H9 (cell line): ENCODE data around the gene EDNRB. TPM values are rescaled to one million over a fixed set of nuclear protein-coding genes. Genes with fewer than 3 reads are reported as not detected.

Experiments used
- DNase-seq: peaks from one replicate; pipeline ENCODE4 v3.0.0-alpha.2; 2017
- H2AFZ ChIP-seq: one replicate; pipeline ENCODE4 v1.6.1; 2013; ENCODE audit warnings: mild to moderate bottlenecking, low read length, control low read depth, moderate library complexity
- H2AK5ac ChIP-seq: 2 replicates; pipeline ENCODE4 v1.6.1; 2013; ENCODE audit warnings: low read length, control low read depth, mixed read lengths; ENCODE audit not compliant: insufficient read length
- H2BK120ac ChIP-seq: one replicate; pipeline ENCODE4 v1.6.1; 2013; ENCODE audit warnings: low read depth, mild to moderate bottlenecking, low read length, control low read depth, inconsistent platforms; ENCODE audit not compliant: poor library complexity, severe bottlenecking
- H2BK12ac ChIP-seq: 2 replicates; pipeline ENCODE4 v1.6.1; 2013; ENCODE audit warnings: low read length, control low read depth, mixed read lengths, low read depth; ENCODE audit not compliant: insufficient read length
- H2BK15ac ChIP-seq: 2 replicates; pipeline ENCODE4 v1.6.1; 2013; ENCODE audit warnings: low read depth, low read length, control low read depth
- H2BK20ac ChIP-seq: one replicate; pipeline ENCODE4 v1.6.1; 2013; ENCODE audit warnings: low read depth, mild to moderate bottlenecking, low read length, control low read depth, inconsistent platforms; ENCODE audit not compliant: poor library complexity, severe bottlenecking
- H2BK5ac ChIP-seq: 2 replicates; pipeline ENCODE4 v1.6.1; 2013; ENCODE audit warnings: low read length, control low read depth, mixed read lengths; ENCODE audit not compliant: insufficient read length
- H3K14ac ChIP-seq: 2 replicates; pipeline ENCODE4 v1.6.1; 2013; ENCODE audit warnings: low read length, control low read depth; ENCODE audit not compliant: insufficient read depth
- H3K18ac ChIP-seq: 2 replicates; pipeline ENCODE4 v1.6.1; 2013; ENCODE audit warnings: low read depth, mild to moderate bottlenecking, mixed read lengths, low read length, control low read depth; ENCODE audit not compliant: insufficient read length
- H3K23ac ChIP-seq: 2 replicates; pipeline ENCODE4 v1.6.1; 2013; ENCODE audit warnings: low read length, control low read depth, mixed read lengths, low read depth; ENCODE audit not compliant: insufficient read length
- H3K23me2 ChIP-seq: 2 replicates; pipeline ENCODE4 v1.6.1; 2013; ENCODE audit warnings: low read depth, mild to moderate bottlenecking, mixed read lengths, low read length, control low read depth; ENCODE audit not compliant: insufficient read length, poor library complexity, severe bottlenecking
- H3K27ac ChIP-seq: 2 replicates; pipeline ENCODE4 v1.5.1; 2013; ENCODE audit warnings: low read length, control low read depth, mixed read lengths, low read depth; ENCODE audit not compliant: insufficient read length
- H3K27me3 ChIP-seq: 2 replicates; pipeline ENCODE4 v1.6.1; 2013; ENCODE audit warnings: low read length, control low read depth, inconsistent platforms; ENCODE audit not compliant: insufficient read depth
- H3K4ac ChIP-seq: 2 replicates; pipeline ENCODE4 v1.6.1; 2013; ENCODE audit warnings: low read depth, mild to moderate bottlenecking, control low read depth, inconsistent platforms, low read length, moderate library complexity
- H3K4me1 ChIP-seq: 2 replicates; pipeline ENCODE4 v1.6.1; 2013; ENCODE audit warnings: low read length, control low read depth, inconsistent platforms; ENCODE audit not compliant: insufficient read depth
- H3K4me2 ChIP-seq: 2 replicates; pipeline ENCODE4 v1.6.1; 2013; ENCODE audit warnings: low read length, control low read depth, mixed read lengths; ENCODE audit not compliant: insufficient read length, insufficient read depth
- H3K56ac ChIP-seq: 2 replicates; pipeline ENCODE4 v1.6.1; 2013; ENCODE audit warnings: low read depth, mild to moderate bottlenecking, mixed read lengths, low read length, control low read depth; ENCODE audit not compliant: insufficient read length
- H3K79me1 ChIP-seq: 2 replicates; pipeline ENCODE4 v1.6.1; 2013; ENCODE audit warnings: low read depth, mild to moderate bottlenecking, moderate library complexity, low read length, control low read depth, inconsistent platforms; ENCODE audit not compliant: insufficient read depth, poor library complexity, severe bottlenecking
- H3K79me2 ChIP-seq: 2 replicates; pipeline ENCODE4 v1.6.1; 2013; ENCODE audit warnings: low read length, control low read depth, inconsistent platforms; ENCODE audit not compliant: insufficient read depth
- H3K9ac ChIP-seq: 2 replicates; pipeline ENCODE4 v1.6.1; 2013; ENCODE audit warnings: low read length, control low read depth, mixed read lengths; ENCODE audit not compliant: insufficient read length; ENCODE audit errors: extremely low read depth
- H3K9me3 ChIP-seq: one replicate; pipeline ENCODE4 v1.6.1; 2013; ENCODE audit warnings: low read depth, low read length, inconsistent platforms; ENCODE audit not compliant: control insufficient read depth
- H3T11ph ChIP-seq: one replicate; pipeline ENCODE4 v1.6.1; 2013; ENCODE audit warnings: mild to moderate bottlenecking, low read length, control low read depth, inconsistent platforms
- H4K20me1 ChIP-seq: one replicate; pipeline ENCODE4 v1.6.1; 2013; ENCODE audit not compliant: control insufficient read depth, insufficient read length, insufficient read depth
- H4K5ac ChIP-seq: 2 replicates; pipeline ENCODE4 v1.6.1; 2013; ENCODE audit warnings: low read depth, mild to moderate bottlenecking, mixed read lengths, low read length, control low read depth; ENCODE audit not compliant: insufficient read length
- H4K8ac ChIP-seq: replicated peaks from 2 replicates; pipeline ENCODE4 v1.6.1; 2013; ENCODE audit warnings: low read length, control low read depth, mixed read lengths, low read depth; ENCODE audit not compliant: insufficient read length
- H4K91ac ChIP-seq: 2 replicates; pipeline ENCODE4 v1.6.1; 2013; ENCODE audit warnings: low read depth, mild to moderate bottlenecking, moderate library complexity, mixed read lengths, low read length, control low read depth; ENCODE audit not compliant: insufficient read length
- H3K27ac Mint-ChIP-seq, 3 experiments: 2 replicates in 2 of 3; 3 replicates in 1 of 3; pipeline ENCODE4 v1.8.0; 2020 to 2021; ENCODE audit warnings: mixed read lengths in 3 of 3, mild to moderate bottlenecking in 1 of 3, moderate library complexity in 1 of 3
- H3K27me3 Mint-ChIP-seq: 2 replicates; pipeline ENCODE4 v1.8.0; 2021; ENCODE audit warnings: low read depth, mild to moderate bottlenecking, moderate library complexity, mixed read lengths
- H3K36me3 Mint-ChIP-seq, 3 experiments: 2 replicates in 2 of 3; 3 replicates in 1 of 3; pipeline ENCODE4 v1.8.0; 2020 to 2021; ENCODE audit warnings: low read depth in 3 of 3, mixed read lengths in 3 of 3; ENCODE audit not compliant: insufficient read depth in 1 of 3
- H3K4me1 Mint-ChIP-seq, 2 experiments: 2 replicates each; pipeline ENCODE4 v1.8.0; 2020; ENCODE audit warnings: mixed read lengths in 2 of 2
- H3K4me3 Mint-ChIP-seq, 2 experiments: 2 replicates in 1 of 2; 3 replicates in 1 of 2; pipeline ENCODE4 v1.8.0; 2020 to 2021; ENCODE audit warnings: mild to moderate bottlenecking in 2 of 2, mixed read lengths in 2 of 2, moderate library complexity in 1 of 2
- H3K9me3 Mint-ChIP-seq, 2 experiments: 2 replicates in 1 of 2; 3 replicates in 1 of 2; pipeline ENCODE4 v1.8.0; 2020; ENCODE audit warnings: mild to moderate bottlenecking in 2 of 2, mixed read lengths in 2 of 2, moderate library complexity in 1 of 2
- CTCF ChIP-seq: fragments of 200-600 bp; sonication (generic); conservative IDR thresholded peaks from 3 replicates; pipeline ENCODE4 v1.8.0; 2021; ENCODE audit warnings: antibody characterized with exemption, mild to moderate bottlenecking
- WGBS: extraction: QIAGEN DNeasy Blood & Tissue Kit; methylation state at CpG from one replicate; pipeline ENCODE4 v1.1.7; 2013; ENCODE audit warnings: missing lambda C conversion rate, low lambda C conversion rate, mixed read lengths; ENCODE audit not compliant: insufficient read length; ENCODE audit errors: extremely low coverage; 5-methylcytosine and 5-hydroxymethylcytosine counted together
- total RNA-seq: library from RNA; stranded (reverse); gene quantifications from 2 replicates; pipeline ENCODE4 v1.2.1, GENCODE V29; 2021

Gene EDNRB
- total RNA-seq, 1 experiment from 2014 or later, result 6.6 TPM

- Histone ChIP-seq H3K9ac (no peak overlapping the region), H2BK5ac (no peak overlapping the region), H3K23me2 (no peaks in the 10 kb centered on the region), H4K91ac (no peak overlapping the region), H4K20me1 (no peaks in the 10 kb centered on the region), H2AFZ (no peak overlapping the region), H3K14ac (no peak overlapping the region), H3T11ph (no peak overlapping the region), H2BK12ac (no peak overlapping the region), H3K56ac (no peak overlapping the region), H3K79me2 (peaks cover 2% of the 10 kb centered on the region; the same call in 1 of the 2 replicates), H2BK20ac (no peak overlapping the region), H2AK5ac (no peak overlapping the region), H3K79me1 (no peaks in the 10 kb centered on the region), H3K18ac (no peak overlapping the region), H4K5ac (no peak overlapping the region), H3K4ac (no peak overlapping the region), H3K27ac (no peak overlapping the region), H3K27me3 (no peaks in the 10 kb centered on the region), H3K23ac (no peak overlapping the region), H3K4me1 (no peaks in the 10 kb centered on the region), H4K8ac (no peak overlapping the region), H2BK15ac (no peak overlapping the region), H3K4me2 (no peak overlapping the region), H2BK120ac (no peak overlapping the region), H3K9me3 (no peaks in the 10 kb centered on the region)
- H3K27ac Mint-ChIP-seq, result 0 out of 7 replicates have a peak overlapping the region, but pooled peaks of 1 of the 3 experiments have one; percentile 6
- TF ChIP-seq CTCF, result no peak
- no peak for DNase-seq
- no peaks in the 10 kb centered on the region for H3K4me1 Mint-ChIP-seq
- no peak overlapping the region for H3K4me3 Mint-ChIP-seq
- H3K36me3 Mint-ChIP-seq, result peaks cover 1 to 6% (median 2%) of the 10 kb centered on the region in 3 experiments; a peak in 6 of 7 replicates
- H3K27me3 Mint-ChIP-seq, result no peaks in the 10 kb centered on the region
- peaks cover 0 to 11% of the 10 kb centered on the region in 2 experiments; a peak in 4 of 5 replicates for H3K9me3 Mint-ChIP-seq
- WGBS, result no CpG with 5 or more reads among the region's 5 CpGs
Measured at GRCh38 chr13:77907666-77908341, 10.8 kb downstream of the EDNRB start.
